Measurements from ENCODE around the gene TTYH2.

The TTYH2 gene

GRCh38 chr17:74226252-74226651 is 12.9 kb downstream of the TTYH2 start:
- Histone ChIP-seq H3K36me3 (ENCODE audit: control insufficient read depth, insufficient read depth, low read length) (no peaks in the 10 kb centered on the region), H3K27ac (ENCODE audit: low read depth, low read length) (no peak overlapping the region), H3K4me3 (ENCODE audit: low read depth, low read length) (no peak overlapping the region), H3K9me3 (ENCODE audit: control insufficient read depth, insufficient read depth, low read depth, low read length) (no peaks in the 10 kb centered on the region), H3K9ac (ENCODE audit: low read length) (no peak overlapping the region), H3K27me3 (ENCODE audit: control insufficient read depth, insufficient read depth, low read length) (no peaks in the 10 kb centered on the region), H3K4me1 (ENCODE audit: control insufficient read depth, insufficient read depth, low read length) (no peaks in the 10 kb centered on the region; the same call in 1 of the 2 replicates)

GRCh38 chr17:74227271-74228080 is 14.1 kb downstream of the TTYH2 start:
- Histone ChIP-seq H3K9ac (ENCODE audit: low read length) (no peak overlapping the region), H3K9me3 (ENCODE audit: control insufficient read depth, insufficient read depth, low read depth, low read length) (no peaks in the 10 kb centered on the region), H3K27me3 (ENCODE audit: control insufficient read depth, insufficient read depth, low read length) (no peaks in the 10 kb centered on the region), H3K4me3 (ENCODE audit: low read depth, low read length) (no peak overlapping the region), H3K36me3 (ENCODE audit: control insufficient read depth, insufficient read depth, low read length) (no peaks in the 10 kb centered on the region), H3K27ac (ENCODE audit: low read depth, low read length) (no peak overlapping the region), H3K4me1 (ENCODE audit: control insufficient read depth, insufficient read depth, low read length) (no peaks in the 10 kb centered on the region; the same call in 1 of the 2 replicates)

GRCh38 chr17:74228306-74228978 is 15.1 kb downstream of the TTYH2 start:
- Histone ChIP-seq H3K9ac (ENCODE audit: low read length) (no peak overlapping the region), H3K27ac (ENCODE audit: low read depth, low read length) (no peak overlapping the region), H3K9me3 (ENCODE audit: control insufficient read depth, insufficient read depth, low read depth, low read length) (no peaks in the 10 kb centered on the region), H3K4me3 (ENCODE audit: low read depth, low read length) (no peak overlapping the region), H3K27me3 (ENCODE audit: control insufficient read depth, insufficient read depth, low read length) (no peaks in the 10 kb centered on the region), H3K36me3 (ENCODE audit: control insufficient read depth, insufficient read depth, low read length) (no peaks in the 10 kb centered on the region), H3K4me1 (ENCODE audit: control insufficient read depth, insufficient read depth, low read length) (no peaks in the 10 kb centered on the region; the same call in 1 of the 2 replicates)

- no peak overlapping the region for H3K9ac ChIP-seq (ENCODE audit: low read length)
- H3K27me3 ChIP-seq (ENCODE audit: control insufficient read depth, insufficient read depth, low read length), result no peaks in the 10 kb centered on the region
- no peak overlapping the region for H3K27ac ChIP-seq (ENCODE audit: low read depth, low read length)
- H3K36me3 ChIP-seq (ENCODE audit: control insufficient read depth, insufficient read depth, low read length), result no peaks in the 10 kb centered on the region
- no peaks in the 10 kb centered on the region for H3K4me1 ChIP-seq (ENCODE audit: control insufficient read depth, insufficient read depth, low read length)
- H3K9me3 ChIP-seq (ENCODE audit: control insufficient read depth, insufficient read depth, low read depth, low read length), result no peaks in the 10 kb centered on the region
- H3K4me3 ChIP-seq (ENCODE audit: low read depth, low read length), result no peak overlapping the region
Measured at GRCh38 chr17:74230896-74231295, 17.5 kb downstream of the TTYH2 start.

- no peaks in the 10 kb centered on the region for H3K9me3 ChIP-seq (ENCODE audit: control insufficient read depth, insufficient read depth, low read depth, low read length)
- H3K9ac ChIP-seq (ENCODE audit: low read length), result no peak overlapping the region
- H3K27me3 ChIP-seq (ENCODE audit: control insufficient read depth, insufficient read depth, low read length), result no peaks in the 10 kb centered on the region
- H3K4me1 ChIP-seq (ENCODE audit: control insufficient read depth, insufficient read depth, low read length), result no peaks in the 10 kb centered on the region
- H3K27ac ChIP-seq (ENCODE audit: low read depth, low read length), result no peak overlapping the region
- no peaks in the 10 kb centered on the region for H3K36me3 ChIP-seq (ENCODE audit: control insufficient read depth, insufficient read depth, low read length)
- H3K4me3 ChIP-seq (ENCODE audit: low read depth, low read length), result no peak overlapping the region
Measured at GRCh38 chr17:74231928-74232907, 18.8 kb downstream of the TTYH2 start.

GRCh38 chr17:74233937-74234336 is 20.6 kb downstream of the TTYH2 start:
- Histone ChIP-seq H3K27me3 (ENCODE audit: control insufficient read depth, insufficient read depth, low read length) (no peaks in the 10 kb centered on the region), H3K4me1 (ENCODE audit: control insufficient read depth, insufficient read depth, low read length) (no peaks in the 10 kb centered on the region), H3K9me3 (ENCODE audit: control insufficient read depth, insufficient read depth, low read depth, low read length) (no peaks in the 10 kb centered on the region), H3K36me3 (ENCODE audit: control insufficient read depth, insufficient read depth, low read length) (no peaks in the 10 kb centered on the region), H3K27ac (ENCODE audit: low read depth, low read length) (no peak overlapping the region), H3K9ac (ENCODE audit: low read length) (no peak overlapping the region), H3K4me3 (ENCODE audit: low read depth, low read length) (no peak overlapping the region)

GRCh38 chr17:74234486-74234885 is 21.1 kb downstream of the TTYH2 start:
- H3K36me3 ChIP-seq (ENCODE audit: control insufficient read depth, insufficient read depth, low read length), result no peaks in the 10 kb centered on the region
- H3K4me1 ChIP-seq (ENCODE audit: control insufficient read depth, insufficient read depth, low read length), result no peaks in the 10 kb centered on the region
- H3K27me3 ChIP-seq (ENCODE audit: control insufficient read depth, insufficient read depth, low read length), result no peaks in the 10 kb centered on the region
- H3K9me3 ChIP-seq (ENCODE audit: control insufficient read depth, insufficient read depth, low read depth, low read length), result no peaks in the 10 kb centered on the region
- H3K9ac ChIP-seq (ENCODE audit: low read length), result no peak overlapping the region
- no peak overlapping the region for H3K4me3 ChIP-seq (ENCODE audit: low read depth, low read length)
- H3K27ac ChIP-seq (ENCODE audit: low read depth, low read length), result no peak overlapping the region

GRCh38 chr17:74235040-74235581 is 21.7 kb downstream of the TTYH2 start:
- no peak overlapping the region for H3K27ac ChIP-seq (ENCODE audit: low read depth, low read length)
- H3K4me1 ChIP-seq (ENCODE audit: control insufficient read depth, insufficient read depth, low read length), result no peaks in the 10 kb centered on the region
- H3K27me3 ChIP-seq (ENCODE audit: control insufficient read depth, insufficient read depth, low read length), result no peaks in the 10 kb centered on the region
- H3K36me3 ChIP-seq (ENCODE audit: control insufficient read depth, insufficient read depth, low read length), result no peaks in the 10 kb centered on the region
- no peaks in the 10 kb centered on the region for H3K9me3 ChIP-seq (ENCODE audit: control insufficient read depth, insufficient read depth, low read depth, low read length)
- no peak overlapping the region for H3K9ac ChIP-seq (ENCODE audit: low read length)
- H3K4me3 ChIP-seq (ENCODE audit: low read depth, low read length), result no peak overlapping the region

- Histone ChIP-seq H3K4me3 (ENCODE audit: low read depth, low read length) (no peak overlapping the region), H3K9ac (ENCODE audit: low read length) (no peak overlapping the region), H3K27me3 (ENCODE audit: control insufficient read depth, insufficient read depth, low read length) (no peaks in the 10 kb centered on the region), H3K4me1 (ENCODE audit: control insufficient read depth, insufficient read depth, low read length) (peaks cover 7% of the 10 kb centered on the region; the same call in 1 of the 2 replicates), H3K27ac (ENCODE audit: low read depth, low read length) (no peak overlapping the region), H3K36me3 (ENCODE audit: control insufficient read depth, insufficient read depth, low read length) (no peaks in the 10 kb centered on the region), H3K9me3 (ENCODE audit: control insufficient read depth, insufficient read depth, low read depth, low read length) (no peaks in the 10 kb centered on the region)
Measured at GRCh38 chr17:74235911-74236371, 22.6 kb downstream of the TTYH2 start.

- no peaks in the 10 kb centered on the region for H3K27me3 ChIP-seq (ENCODE audit: control insufficient read depth, insufficient read depth, low read length)
- no peak overlapping the region for H3K4me3 ChIP-seq (ENCODE audit: low read depth, low read length)
- no peaks in the 10 kb centered on the region for H3K36me3 ChIP-seq (ENCODE audit: control insufficient read depth, insufficient read depth, low read length)
- no peak overlapping the region for H3K9ac ChIP-seq (ENCODE audit: low read length)
- H3K4me1 ChIP-seq (ENCODE audit: control insufficient read depth, insufficient read depth, low read length), result peaks cover 7% of the 10 kb centered on the region; the same call in 1 of the 2 replicates
- H3K27ac ChIP-seq (ENCODE audit: low read depth, low read length), result no peak overlapping the region
- no peaks in the 10 kb centered on the region for H3K9me3 ChIP-seq (ENCODE audit: control insufficient read depth, insufficient read depth, low read depth, low read length)
Measured at GRCh38 chr17:74237321-74237720, 23.9 kb downstream of the TTYH2 start.
